ENCODE data around the gene SPTSSB.

DNA sequence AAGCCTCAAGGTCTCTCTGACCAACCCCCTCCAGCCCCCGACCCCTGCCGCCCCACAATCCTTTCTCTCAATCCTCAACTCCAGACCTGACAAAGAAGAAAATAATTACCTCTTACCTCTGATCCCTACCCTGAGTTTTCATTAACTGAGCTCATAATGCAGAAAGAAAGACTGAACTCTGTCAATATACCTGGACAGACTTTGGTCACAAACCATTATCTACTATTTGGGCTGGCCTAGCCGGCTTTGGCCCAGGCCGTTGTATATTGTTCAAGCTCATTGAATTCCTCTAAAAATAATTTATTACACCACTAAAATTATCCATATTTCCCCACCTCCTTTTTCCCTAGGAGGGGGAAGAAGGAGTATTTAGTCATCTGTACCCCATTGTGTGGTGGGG is 29.3 kb upstream of the SPTSSB start:
- TF ChIP-seq EZH2 (IDR thresholded peaks at IDR 0.05; ENCODE audit: borderline replicate concordance) (no peak), EZH2phosphoT487 (IDR thresholded peaks at IDR 0.05; ENCODE audit: low read depth, severe bottlenecking, unreplicated experiment) (no peak)
- TF ChIP-seq, protein P1, sequence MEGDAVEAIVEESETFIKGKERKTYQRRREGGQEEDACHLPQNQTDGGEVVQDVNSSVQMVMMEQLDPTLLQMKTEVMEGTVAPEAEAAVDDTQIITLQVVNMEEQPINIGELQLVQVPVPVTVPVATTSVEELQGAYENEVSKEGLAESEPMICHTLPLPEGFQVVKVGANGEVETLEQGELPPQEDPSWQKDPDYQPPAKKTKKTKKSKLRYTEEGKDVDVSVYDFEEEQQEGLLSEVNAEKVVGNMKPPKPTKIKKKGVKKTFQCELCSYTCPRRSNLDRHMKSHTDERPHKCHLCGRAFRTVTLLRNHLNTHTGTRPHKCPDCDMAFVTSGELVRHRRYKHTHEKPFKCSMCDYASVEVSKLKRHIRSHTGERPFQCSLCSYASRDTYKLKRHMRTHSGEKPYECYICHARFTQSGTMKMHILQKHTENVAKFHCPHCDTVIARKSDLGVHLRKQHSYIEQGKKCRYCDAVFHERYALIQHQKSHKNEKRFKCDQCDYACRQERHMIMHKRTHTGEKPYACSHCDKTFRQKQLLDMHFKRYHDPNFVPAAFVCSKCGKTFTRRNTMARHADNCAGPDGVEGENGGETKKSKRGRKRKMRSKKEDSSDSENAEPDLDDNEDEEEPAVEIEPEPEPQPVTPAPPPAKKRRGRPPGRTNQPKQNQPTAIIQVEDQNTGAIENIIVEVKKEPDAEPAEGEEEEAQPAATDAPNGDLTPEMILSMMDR (IDR thresholded peaks at IDR 0.05; ENCODE audit: poor library complexity), result no peak

Data from hepatocyte (in vitro differentiated cells).